ENCODE measurements around the gene CCDC174.

GRCh38 chr3:14602006-14602803 is 49.4 kb upstream of the CCDC174 start:
- no peak for TF ChIP-seq POLR2AphosphoS5 (IDR thresholded peaks at IDR 0.05; ENCODE audit: low read depth, low read length)
- no peak for TF ChIP-seq TAF1 (IDR thresholded peaks at IDR 0.05; ENCODE audit: borderline replicate concordance, insufficient read depth, low read length)
- no peak for TF ChIP-seq SIN3A (IDR thresholded peaks at IDR 0.05; ENCODE audit: borderline replicate concordance, insufficient read depth, low read length)
